CD4-positive, alpha-beta T cell treated with Interferon alpha-2 for 1 hour (primary cell): Measurements from ENCODE around the gene LYPD6B.
A peak's percentile ranks its signal among the peaks of the same experiment; 100 is the strongest.

ENCODE experiments used
- DNase-seq, 2 donors: peaks; one replicate each; pipeline ENCODE4 v3.0.0-alpha.2; 2020 to 2022

Gene LYPD6B

DNA sequence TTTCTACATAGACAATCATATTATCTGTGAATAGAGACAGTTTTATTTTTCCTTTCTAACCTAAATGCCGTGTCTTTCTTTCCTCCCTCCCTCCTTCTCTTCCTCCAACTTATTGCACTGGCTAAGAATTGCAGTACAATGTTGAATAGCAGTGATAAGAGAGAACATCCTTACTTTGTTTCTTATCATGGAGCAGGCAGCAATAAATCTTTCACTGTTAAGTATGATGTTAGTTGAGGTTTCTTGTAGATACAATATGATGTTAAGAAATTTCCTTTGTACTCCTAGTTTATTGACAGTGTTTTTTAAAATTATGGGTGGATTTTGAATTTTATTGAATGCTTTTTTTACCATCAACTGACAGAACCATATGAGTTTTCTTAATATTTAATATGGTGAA is 6.0 kb downstream of the LYPD6B start:
- no peak for DNase-seq

DNA sequence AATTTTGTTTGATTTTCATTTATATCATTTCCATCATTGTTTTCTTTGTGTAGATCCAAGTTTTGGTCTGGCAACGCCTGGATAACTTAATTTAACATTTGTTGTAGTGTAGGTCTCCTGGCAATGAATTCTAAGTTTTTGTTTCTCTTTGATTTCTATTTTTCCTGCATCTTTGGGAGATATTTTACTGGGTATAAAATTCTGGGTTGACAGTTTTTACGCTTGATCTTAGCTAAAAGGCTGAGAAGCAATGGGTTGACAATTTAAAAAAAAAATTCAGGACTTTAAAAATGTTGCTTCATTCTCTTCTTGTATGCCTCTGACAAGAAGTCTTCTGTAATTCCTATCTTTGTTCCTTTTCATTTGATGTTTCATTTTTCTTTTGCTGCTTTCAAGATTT is 8.6 kb downstream of the LYPD6B start:
- no peak for DNase-seq

DNA sequence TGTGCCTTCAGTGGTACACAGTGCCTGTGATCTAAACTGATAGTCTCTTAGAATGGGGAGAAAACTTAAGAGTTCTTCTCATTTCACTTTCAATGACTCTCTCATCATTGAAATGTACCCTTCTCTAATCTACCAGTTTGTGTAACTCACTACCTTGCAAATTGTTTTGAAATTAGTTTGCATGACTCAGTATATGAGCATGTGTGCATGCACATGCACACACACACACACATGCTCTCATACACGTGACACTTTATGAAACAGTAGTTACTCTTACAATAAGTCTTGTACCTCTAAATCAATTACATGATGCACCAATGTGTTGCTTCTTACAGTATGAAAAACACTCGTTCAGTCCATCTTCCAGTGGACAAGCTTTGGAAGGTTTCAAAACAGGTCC is 10.6 kb downstream of the LYPD6B start:
- DNase-seq: no peak

DNA sequence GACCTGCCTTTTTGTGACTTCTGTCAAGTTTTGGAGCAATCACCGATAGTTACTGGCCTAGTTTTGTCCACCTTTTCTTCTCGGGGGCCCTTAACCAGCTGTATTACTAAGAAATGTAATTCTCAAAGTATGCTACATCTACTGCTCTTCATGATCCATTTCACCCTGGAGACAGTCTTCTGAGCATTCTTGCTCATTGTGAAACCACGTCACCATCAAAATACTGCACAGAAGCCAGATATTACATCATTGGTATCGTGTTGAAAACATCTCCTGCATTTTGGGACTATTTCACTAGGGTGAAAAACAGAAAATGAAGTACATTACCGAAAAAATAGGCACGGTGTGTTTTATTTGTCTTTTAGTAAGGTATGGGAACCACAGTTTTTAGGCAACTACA is 11.7 kb downstream of the LYPD6B start:
- no peak for DNase-seq

DNA sequence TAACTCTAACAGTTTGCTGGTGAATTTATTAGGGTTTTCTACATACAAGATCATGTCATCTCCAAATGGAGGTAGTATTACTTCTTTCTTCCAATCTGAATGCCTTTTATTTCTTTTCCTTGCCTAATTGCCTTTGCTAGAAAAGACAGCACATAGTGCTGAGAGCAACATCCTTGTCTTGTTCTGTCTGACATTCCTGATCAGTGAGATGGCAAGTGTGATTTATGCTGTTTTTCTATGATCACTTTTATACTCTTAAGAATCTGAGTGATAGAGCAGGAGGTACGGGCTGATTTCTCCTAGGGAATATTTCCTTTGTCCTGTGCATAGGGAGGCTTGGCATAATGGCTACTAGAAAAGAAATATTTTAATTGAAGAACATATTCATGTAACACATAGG is 17.3 kb downstream of the LYPD6B start:
- DNase-seq: no peak

DNA sequence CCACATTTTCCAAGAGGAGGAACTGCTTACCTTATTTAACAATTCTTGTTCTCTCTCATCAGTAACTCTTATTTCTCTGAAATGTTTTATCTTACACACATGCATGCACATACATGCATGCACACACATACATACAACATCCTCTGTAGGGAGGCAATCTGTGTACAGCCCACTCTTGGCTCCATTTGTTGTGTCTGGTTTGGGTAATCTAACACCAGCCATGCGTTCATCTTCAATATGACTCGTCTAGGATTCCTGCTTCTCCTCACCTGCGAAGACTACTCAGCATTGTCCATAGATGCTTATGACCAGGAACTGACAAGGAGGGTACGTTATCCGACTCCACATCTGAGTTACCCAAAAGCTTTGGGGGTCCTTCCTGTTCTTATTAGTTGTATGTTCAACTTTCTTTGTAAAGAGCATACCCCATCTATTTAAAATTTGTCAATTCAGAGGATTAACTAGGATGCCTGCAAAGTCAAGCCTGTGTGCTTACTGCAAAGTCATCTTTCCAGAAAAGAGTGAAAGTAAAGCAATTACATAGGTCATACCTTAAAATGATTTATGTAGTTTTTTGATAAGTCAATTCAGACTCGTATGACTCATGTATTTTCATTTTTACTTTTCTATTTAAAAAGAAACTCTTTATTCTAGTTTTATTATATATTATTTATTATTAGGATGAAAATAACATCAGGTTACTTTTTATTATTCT is 18.2 kb downstream of the LYPD6B start:
- no peak for DNase-seq

DNA sequence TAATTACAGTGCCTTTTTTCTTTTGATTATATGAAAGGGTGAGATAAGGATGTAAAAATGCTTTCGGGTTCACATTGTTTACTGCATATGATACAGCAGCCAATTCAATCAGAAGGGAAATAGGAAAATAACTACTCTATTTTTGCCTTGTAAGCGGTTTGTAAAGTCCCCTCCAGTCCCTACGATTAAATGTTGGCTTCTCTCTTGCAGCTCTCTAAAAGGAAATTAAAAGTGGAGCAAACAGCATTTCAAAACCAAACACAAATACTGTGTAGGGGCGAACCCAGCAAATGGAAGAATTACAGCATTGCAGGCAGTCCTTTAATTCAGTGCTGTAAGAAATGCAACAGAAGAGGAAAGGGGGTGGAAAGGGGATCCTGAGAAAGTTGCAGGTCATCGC is 18.9 kb downstream of the LYPD6B start:
- DNase-seq: no peak

DNA sequence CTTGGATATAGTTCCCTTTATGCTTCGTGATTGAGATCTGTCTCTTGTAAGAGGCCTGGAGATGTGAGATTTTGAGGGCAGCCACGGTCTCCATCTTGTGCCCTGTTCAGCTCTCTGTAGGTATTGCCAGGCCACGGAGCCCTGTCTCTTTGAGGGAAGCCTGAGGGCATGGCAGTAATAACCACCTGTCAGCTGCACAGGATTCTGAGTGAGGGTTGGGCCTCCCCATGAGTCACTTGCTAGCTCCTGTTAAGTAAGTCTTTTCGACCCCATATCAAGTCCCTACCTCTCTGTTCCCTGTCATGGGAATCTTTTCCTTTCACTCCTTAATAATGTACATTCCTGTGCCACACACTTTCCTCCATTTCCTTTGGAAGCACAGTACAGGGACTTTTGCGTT is 20.4 kb downstream of the LYPD6B start:
- DNase-seq: no peak

DNA sequence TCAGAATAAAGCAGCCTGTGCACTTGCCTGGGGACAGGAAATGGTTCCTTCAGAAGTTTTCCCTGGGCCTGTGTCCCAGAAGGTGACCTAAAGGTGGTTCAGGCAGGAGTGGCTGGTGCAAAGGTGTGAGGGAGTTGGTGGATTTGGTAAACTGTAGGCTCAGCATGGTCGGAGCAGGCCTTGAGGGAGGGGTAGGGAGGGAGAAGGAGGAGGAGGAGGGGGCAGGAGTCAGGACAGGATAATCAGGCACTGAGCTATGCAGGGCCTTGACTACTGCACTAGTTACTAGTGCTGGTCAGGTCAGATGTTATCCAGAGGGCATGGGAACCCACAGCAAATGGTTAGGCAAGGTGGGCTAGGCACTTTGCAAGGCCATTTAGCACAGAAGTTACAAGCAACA is 21.3 kb downstream of the LYPD6B start:
- DNase-seq: no peak

DNA sequence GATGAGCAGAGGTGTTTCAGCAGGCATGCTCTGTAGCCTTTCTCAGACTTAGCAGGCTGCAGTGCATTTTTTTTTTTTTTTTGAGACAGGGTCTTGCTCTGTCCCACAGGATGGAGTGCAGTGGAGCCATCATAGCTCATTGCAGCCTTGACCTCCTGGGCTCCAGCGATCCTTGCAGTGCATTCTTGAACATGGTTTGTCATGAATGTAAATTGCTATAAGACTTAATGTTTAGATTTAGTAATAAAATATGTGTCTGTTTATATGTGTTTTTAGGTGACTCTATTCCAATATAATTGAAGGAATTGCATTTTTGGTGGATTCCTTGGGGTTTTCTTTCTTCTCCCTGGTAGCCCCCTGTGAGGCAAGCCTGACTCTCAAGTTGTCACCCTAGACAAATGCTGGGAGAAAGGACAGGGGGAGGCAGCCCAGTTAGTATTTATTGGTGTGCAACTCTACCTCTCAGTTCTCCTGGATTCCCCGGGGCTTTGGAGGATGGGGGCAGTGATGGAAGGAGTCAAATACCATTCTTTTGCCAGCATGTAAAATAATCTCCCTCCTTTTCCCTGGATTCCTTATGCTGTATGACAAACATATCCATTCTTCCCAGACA is 22.7 kb downstream of the LYPD6B start:
- no peak for DNase-seq

DNA sequence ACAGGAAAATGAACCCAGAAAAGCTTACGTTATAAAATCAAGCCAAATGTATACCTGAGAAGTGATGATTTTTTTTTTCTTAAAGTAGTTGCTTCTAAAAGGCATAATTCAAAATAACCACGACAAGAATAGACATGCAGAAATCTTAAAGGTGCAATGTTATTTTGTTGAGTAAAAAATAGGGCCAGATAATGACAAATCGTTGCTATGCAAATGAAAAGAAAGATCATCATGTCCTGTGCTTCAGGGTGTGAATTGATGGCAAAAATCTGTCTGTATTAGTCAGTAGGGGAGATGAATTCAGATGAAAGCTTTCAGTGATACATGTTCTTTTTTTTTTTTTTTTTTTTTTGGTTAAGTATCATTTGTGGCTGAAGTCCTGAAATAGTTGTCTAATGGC is 24.0 kb downstream of the LYPD6B start:
- no peak for DNase-seq

DNA sequence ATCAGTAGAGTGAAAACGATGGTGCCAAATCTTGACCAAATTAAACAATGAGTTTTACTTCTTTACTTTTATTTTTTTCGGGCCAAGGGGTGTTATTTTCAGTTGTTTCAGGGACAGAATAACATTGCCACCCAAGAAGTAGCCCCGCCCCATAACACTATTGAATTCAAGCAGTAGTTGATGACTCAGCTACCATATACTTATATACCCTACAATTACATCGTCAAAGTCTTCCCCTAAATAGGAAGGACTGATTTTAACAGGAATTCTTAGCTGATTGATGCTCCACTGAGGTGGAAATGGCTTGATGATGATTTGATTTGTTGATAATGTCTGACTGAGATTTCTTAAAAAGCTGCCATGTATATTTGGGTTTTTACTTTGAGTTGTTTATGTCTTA is 24.7 kb downstream of the LYPD6B start:
- no peak for DNase-seq

DNA sequence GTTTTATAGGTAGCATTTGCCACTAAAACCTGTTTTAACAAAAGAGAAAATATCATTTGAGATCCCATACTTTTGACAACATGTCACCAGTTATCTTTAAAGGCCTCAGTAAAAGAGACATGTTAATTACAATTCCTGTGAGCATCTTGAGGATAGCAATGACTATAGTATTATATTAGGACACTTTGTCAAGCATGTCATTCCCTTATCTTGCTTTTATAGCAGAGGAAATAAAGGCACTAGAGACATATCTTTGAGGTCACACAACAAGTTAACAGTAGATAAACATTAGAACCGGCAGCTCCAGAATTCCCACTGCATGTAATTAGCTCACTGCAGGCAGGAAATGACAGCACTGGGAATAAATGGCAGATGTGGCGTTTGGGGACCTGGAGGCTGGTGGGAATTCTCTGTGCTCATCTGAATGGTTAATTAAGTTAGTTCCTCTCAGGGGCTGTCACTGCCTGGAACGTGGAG is 25.9 kb downstream of the LYPD6B start:
- no peak for DNase-seq

DNA sequence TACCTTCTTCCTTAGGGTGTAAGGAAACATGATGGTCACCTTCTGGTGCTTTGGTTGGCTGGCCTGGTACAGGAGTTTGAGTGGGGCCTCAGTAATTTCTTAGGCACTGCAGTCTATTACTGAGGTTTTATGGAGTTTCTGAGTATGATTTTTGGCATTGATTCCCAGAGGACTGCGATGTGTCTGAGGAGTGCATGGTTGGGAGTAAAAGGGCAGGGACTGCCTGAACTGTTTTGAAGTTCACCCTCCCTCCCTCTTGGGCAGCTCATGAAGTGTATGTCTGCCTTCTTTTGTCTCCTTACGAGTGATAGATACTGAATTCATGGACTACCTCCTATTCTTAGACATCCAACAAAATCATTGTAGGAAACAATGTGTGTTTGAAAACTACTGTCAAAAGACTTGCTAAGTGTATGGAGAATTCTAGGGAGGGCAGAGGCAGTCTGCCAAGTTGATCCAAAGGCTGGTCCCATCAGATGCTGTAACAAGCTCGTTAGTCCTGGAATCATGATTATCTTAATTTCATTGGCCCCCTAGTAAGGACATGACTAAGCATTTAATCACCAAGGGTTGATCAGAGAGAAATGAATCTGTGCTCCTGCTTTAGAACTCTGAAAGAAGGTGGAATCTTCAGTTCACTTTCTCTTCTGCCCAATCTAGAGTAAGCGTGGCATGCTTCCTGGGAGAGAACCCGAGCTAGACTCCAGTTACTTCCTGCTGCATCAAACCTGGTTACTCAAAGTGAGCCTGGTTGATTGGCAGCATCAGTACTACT is 26.5 kb downstream of the LYPD6B start:
- no peak for DNase-seq

DNA sequence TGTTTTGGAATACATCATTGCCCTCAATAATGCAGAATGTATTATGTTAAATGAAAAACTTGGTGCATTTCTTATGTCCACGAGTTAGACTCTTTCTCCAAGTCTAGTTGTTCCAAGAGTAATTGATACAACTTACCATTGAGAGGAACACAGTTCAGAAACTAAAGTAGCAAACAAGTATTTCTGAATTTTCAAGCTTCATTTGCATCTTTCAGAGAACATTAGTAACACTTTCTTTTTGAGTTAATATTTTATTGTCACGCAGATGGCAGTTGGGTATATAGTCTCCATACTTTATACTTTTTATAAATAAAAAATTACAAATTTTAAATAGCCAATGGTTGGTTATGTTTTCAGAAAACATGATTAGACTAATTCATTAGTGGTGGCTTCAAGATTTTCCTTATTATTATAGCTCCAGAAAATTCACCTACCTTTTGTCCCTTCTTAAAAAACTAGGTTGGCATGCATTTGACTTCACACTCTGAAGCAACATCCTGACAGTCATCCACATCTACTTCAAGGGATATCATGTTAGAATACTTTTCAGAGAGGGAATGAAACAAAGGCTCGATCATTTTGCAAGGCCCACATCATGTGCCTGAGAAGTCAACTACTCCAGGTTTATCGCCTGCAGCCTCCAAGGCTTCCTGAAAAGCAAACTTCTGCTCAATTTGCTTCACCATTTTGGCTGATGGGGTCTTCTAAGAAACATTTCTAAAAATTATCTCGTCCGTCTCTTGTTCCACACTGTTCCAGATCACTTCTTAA is 29.9 kb downstream of the LYPD6B start:
- DNase-seq: no peak

DNA sequence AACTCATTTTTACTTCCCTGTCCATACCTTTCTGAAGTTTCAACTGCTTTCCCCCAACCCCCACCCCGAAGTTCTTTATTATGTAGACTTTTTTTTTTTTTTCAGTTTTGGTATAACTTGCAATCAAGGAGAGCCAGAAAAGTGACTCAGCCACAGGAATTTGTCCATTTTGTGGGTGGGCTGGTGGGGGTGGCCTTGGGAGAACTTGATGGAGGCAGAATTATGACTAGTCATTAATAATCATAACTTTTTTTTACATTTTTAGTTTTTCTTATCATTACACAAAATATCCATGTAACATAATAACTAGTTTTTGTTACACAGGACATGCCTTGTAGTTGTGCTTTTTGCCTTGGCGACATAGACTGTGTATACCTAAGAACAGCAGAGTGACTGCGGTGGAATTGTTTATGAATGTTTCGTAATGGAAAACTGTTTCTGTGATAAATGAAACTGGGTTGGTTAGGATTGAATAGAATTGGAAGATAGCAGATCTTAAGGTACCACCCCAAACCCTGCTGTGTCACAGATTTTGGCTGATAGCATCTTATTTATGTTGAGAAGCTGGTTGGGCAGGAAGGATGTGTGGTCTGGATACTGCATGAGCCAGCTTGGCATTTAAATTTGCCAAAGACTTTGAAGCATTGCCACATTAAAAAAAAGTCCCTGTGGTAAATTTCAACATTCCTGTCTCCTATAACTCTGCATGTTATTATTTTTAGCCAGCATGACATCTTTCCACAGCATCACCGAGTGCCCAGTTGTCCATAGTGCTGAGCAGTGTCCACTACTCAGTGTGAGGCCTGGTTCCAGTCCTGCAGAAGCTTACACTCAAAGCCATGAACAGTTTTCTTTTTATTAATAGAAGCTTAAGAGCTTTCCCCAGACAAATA is 30.7 kb downstream of the LYPD6B start:
- peak; percentile 7 to 53 for DNase-seq

DNA sequence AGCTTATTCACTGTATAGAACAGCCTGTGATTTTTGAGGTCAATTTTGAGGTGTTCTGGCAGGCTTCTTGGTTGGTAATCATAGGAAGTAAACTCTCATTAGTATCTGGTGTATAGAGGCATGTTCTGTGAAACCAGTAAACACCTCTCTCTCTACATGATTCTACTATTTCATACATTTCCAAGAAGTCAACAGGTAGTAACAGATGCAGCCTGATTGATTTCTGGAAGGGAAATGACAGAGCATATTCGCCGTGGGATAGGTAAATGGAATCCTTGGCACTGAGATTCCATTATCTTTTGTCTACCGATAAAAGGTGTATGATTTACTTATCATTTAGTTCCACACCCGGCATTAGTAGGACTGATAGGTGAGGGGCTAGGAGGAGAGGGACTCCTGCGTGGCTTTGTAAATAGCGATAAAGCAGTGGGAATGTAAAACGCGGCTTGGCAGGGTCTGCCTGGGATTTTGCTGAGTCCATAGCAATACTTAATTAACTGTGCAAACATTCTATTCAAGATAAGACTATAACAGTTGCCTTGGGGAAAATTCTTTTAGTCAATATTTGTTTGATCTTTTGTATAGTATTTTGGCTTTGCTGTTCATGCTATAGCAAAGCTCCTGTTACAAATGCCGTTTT is 32.3 kb downstream of the LYPD6B start:
- no peak for DNase-seq

DNA sequence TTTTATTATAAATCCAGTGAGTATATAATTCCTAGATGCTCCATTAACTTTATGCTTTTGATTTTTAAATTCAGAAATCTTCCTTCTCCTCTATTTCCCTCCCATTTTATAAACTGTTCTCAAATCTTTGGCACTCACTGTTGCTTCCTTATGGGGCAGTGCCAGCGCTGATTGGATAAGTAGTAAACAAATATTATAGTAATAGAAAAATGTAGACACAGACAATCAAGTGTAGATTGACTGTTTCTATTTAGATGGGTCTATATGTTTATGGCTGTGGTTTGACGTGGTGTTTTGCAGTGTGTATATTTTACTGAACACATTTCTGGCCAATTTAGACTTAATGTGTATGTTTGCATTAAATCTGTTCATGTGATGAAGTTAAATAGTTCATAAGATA is 36.6 kb downstream of the LYPD6B start:
- DNase-seq: no peak

DNA sequence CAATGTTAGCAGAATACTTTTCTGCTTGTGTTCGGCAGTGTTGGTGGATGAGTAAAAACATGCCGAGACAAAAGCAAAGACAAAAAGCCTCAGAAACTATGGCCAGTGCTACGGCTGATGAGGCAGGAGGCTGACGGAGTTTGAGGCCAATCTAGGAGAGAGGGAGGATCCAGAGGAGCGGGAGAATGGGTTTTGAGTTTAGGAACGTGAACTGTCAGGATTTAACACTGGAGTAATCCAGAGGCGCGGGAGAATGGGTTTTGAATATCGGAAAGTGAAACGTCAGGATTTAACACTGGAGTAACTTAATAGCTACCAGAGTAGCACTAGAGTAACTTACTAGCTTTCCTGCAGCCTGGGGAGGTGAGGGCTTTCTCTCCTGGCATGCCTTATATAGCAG is 37.4 kb downstream of the LYPD6B start:
- no peak for DNase-seq

DNA sequence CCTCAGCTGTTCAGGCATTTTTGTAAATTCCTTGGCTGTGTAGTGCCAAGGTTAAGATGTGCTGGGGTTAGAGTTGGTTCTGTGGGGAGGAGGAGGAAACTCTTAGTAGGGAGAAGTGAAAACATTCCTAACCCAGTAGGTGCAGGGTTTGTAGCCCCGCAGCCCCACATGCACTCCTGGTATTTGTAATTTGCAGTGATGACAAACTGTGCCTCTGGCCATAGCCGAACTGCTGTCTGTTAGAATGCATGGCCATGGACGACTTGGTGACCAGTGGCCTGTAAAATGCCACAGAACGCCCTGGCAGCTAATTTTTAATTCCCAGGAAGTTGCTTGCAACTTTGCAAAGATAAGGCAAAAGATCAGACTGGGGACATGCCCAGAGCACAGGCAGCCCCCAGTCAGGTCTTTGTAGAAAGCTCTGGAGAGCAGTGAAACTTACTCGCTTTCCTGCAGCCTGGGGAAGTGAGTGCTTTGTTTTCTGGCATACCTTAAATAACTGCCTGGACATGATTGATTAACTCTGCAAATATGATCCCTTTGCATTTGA is 38.4 kb downstream of the LYPD6B start:
- DNase-seq: no peak

DNA sequence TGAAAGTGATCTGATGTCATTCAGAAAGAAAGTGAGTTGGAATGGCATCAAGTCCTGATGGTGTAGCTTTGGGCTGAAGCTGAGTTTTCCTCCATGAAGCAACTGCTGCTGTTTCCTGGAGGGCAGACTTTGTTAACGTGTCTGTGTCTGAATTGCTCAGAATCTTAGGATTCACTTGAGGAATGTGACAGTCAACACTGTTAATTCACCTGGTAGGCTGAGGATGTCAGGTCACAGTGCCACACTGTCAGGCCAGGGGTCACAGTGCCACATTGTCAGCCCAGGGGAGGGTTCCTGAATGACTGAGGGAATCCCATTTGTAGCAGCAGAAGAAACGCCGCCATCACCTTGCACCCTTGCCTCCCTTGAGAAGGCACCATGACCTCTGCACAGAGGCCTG is 39.4 kb downstream of the LYPD6B start:
- no peak for DNase-seq
